Activated CD4-positive, CD25-positive, alpha-beta regulatory T cell treated with anti-CD3 and anti-CD28 coated beads, Interleukin-2, amount 50 U/mL, for 16 hours (primary cell): ENCODE data around the gene KIF18B.
A peak's percentile ranks its signal among the peaks of the same experiment; 100 is the strongest.

Experiments used
- DNase-seq: peaks from one replicate; pipeline ENCODE4 v3.0.0-alpha.2; 2020; ENCODE audit warnings: low read depth, low spot score

KIF18B gene

GRCh38 chr17:44947461-44948314 is at the start of gene KIF18B:
KIF18B (minus strand) TSS chr17:44947773; CDS start chr17:44936344, 11,429 bp downstream.
- peak; percentile 82 for DNase-seq

DNA sequence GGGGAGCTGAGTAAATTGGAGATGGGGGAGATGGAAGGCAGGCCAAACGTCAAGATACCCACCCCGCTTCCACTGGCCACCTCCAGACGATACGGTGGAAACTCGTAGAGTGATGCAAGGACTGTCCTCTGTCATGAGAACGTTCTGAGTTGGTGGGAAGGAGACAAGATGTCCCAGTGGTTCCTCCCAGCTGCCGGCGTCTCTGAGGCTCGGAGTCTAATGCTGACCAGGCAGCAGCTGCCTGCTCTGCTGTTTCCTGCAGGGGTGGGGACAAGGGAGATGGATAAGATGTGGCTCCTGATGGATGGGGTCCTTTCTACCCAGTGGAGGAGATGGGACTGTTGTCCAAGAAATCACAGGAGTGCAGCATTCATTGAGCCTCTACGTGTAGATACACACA is 48.7 kb upstream of the KIF18B start:
- DNase-seq: no peak

- no peak for DNase-seq
Observed at GRCh38 chr17:44995436-44996001, 47.9 kb upstream of the KIF18B start.

- no peak for DNase-seq
Observed at GRCh38 chr17:44992242-44992939, 44.8 kb upstream of the KIF18B start.

DNA sequence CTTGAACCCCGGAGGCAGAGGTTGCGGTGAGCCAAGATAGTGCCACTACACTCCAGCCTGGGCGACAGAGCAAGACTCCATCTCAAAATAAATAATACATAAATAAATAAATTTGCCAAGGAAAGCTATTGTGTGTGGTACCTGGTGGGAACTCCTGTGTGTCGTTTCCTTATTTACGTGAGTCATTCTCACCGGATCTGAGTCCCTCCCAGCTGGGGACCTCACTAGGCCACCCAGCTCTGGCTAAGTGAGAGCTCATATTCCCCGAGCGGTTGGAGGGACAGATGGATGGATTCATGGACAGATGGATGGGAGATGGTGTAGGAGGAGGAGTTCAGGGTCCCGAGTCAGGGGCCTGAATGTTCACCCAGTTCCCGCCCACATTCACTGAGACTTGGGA is 43.4 kb upstream of the KIF18B start:
- no peak for DNase-seq

- no peak for DNase-seq
Observed at GRCh38 chr17:44989552-44990138, 42.1 kb upstream of the KIF18B start.

DNA sequence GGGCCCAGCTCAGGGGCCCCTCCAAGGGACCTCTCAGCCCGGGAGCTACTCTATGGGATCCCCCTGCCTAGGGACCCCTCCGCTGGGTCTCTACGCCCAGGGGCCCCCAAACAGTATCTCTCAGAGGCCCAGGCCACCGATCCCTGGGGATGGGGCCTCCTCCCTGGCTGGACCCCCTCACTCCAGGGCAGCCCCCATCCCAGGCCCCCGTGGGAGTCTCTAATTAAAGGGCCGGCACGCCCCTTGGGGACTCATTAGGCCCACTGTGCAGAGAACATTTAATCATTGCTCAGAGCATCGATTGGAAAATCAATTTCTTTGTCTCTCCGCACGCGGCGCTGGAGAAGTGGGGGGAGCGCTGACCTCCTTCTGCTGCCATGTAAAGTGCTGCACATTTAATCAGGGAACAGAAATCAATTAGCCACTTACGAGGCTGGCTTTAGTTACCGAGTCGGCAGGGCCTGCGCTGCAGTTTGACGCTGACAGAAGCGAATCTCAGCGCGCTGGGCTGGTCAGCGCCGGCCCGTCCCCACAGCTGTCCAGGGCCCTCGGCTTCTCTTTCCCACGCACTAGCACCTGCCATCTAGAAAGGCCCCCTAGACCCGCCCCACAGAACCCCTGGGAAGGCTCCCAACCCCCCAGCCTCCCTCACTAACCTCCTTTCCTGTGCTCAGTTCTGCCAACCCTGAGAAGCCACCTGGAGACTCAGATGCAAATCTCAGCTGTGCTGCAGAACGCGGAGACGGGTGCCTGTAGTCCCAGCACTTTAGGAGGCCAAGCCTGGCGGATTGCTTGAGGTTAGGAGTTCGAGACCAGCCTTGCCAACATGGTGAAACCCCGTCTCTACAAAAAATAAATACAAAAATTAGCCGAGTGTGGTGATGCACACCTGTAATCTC is 40.7 kb upstream of the KIF18B start:
- DNase-seq: no peak

- DNase-seq: no peak
Observed at GRCh38 chr17:44983563-44983962, 36.0 kb upstream of the KIF18B start.

DNA sequence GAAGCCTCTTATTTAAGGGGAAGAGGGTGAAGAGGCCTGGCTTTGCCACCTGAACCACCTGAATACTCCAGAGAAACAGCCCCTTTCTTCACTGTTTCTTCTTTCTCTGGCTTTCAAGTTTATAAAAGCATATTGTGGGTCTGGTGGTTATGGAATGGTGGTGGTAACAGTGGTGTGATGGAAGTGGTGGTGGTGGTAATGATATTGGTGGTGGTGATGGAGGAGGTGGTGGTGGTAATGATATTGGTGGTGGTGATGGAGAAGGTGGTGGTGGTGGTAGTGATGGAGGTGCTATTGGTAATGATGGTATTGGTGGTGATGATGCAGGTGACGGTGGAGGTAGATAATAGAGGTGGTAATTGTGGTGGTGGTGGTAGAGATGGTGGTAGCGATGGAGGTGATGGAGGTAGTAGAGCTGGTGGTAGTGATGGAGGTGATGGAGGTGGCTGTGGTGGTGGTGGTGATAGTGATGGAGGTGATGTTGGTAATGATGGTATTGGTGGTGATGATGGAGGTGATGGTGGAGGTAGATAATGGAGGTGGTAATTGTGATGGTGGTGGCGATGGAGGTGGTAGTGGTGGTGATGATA is 34.6 kb upstream of the KIF18B start:
- no peak for DNase-seq

DNA sequence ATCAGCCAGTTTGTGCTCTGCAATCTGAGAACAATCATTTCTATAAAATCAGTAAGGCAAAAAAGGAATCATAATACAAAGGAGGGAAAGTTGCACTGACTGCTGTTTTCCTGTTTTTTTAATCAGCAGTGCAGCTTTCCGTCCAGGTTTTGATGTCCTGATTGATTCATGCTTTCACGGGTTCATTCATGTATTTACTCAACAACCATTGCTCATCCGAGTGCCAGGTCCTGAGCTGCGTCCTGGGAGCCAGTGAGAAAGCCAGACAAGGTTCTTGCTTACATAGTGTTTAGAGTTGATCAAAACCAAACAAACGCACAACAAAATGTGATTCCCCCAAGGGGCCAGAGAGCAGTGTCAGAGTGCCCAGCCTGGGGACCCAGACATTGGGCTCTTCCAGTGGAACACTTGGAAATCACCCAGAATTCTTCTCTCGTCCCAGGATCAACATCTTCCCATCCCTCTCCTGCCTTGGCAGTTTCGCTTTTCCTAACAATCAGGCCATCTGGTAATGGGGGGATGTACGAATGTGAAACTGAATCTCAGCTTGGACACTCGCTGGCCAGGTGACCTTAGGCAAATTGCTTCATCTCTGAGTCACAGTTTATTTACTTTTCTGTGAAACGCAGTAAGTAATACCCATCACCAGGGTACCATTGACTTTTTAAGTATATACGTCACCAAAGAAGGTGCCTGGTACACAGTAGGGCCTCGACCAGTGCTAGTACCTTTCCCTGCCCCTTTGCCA is 33.8 kb upstream of the KIF18B start:
- DNase-seq: no peak

DNA sequence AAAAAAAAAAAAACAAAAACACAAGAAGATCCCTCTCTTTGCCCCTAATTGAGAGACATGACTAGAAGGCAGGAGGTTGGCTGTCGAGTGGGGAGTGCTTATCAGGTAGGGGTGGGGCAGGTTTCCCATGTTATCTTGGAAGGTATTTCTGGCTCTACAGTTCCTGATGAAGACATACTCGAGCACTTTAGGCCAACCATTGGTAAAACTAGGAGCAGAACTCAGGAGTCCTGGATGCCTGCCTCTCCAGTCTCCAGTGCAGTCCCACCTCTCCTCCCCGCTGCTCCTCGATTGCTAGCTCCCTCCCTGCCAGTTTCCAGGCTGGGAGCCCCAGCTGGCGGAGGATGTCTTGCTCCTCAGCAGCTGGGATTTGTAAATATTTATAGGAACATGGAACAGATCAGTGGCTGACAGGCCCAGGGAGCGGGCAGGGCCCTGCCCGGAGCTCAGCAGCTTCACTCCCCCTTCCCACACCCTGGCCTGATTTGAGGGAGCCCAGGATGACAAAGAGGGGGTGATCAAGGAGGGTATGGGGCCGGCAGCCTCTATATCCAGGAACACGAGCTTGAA is 31.9 kb upstream of the KIF18B start:
- DNase-seq: no peak

GRCh38 chr17:44978807-44979206 is 31.2 kb upstream of the KIF18B start:
- no peak for DNase-seq

GRCh38 chr17:44977814-44978550 is 30.4 kb upstream of the KIF18B start:
- no peak for DNase-seq

GRCh38 chr17:44977065-44977464 is 29.5 kb upstream of the KIF18B start:
- DNase-seq: no peak

DNA sequence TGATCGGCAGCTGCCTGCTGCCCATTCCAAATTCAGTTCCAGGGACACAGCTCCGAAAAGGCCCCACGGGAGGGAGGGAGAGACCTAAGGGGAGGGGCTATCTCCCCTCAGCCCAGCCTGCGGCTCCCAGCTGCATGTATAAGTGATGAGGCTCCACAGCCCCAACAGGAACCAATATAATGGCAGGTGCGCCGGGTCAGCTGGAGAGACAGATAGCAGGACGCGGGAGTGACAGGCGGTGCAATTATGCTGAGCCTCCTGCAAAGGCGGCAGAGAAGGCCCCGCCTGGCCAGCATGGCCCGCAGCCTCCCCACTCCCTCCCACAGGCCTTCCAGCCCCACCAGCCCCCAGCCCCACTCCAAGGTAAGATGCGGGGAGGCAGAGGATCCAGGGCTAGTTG is 28.6 kb upstream of the KIF18B start:
- DNase-seq: no peak

- DNase-seq: no peak
Observed at GRCh38 chr17:44972953-44973352, 25.4 kb upstream of the KIF18B start.

- no peak for DNase-seq
Observed at GRCh38 chr17:44971776-44972483, 24.4 kb upstream of the KIF18B start.

GRCh38 chr17:44970136-44970741 is 22.7 kb upstream of the KIF18B start:
- DNase-seq: no peak
